HS-5 (cell line): ENCODE data around the gene TBC1D20.

Source experiments
- DNase-seq: peaks from one replicate; pipeline ENCODE4 v3.0.0-alpha.2; 2012; ENCODE audit warnings: low read depth

The TBC1D20 gene

DNA sequence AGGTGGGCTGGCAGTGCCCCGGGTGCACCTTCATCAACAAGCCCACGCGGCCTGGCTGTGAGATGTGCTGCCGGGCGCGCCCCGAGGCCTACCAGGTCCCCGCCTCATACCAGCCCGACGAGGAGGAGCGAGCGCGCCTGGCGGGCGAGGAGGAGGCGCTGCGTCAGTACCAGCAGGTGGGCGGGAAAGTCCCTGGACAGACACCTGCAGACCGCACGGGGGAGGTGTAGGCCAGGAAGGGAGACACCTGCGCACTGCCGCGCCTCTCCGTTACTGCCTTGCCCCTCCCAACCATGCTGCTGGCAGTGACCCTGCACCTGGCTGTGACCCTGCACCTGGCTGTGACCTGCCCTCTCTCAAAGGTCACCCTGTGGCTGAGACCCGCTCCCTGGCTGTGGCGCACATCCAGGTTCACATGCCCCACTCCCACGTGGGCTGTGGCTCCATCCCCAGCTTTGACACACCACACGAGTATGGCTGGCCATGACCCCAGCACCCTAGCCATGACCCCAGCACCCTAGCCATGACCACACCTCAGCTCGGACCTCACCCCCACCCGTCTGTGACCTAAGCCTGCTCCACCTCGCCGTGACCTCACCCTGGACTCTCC is 42.7 kb downstream of the TBC1D20 start:
- no peak for DNase-seq

GRCh38 chr20:418858-419365 is 43.4 kb downstream of the TBC1D20 start:
- no peak for DNase-seq

DNA sequence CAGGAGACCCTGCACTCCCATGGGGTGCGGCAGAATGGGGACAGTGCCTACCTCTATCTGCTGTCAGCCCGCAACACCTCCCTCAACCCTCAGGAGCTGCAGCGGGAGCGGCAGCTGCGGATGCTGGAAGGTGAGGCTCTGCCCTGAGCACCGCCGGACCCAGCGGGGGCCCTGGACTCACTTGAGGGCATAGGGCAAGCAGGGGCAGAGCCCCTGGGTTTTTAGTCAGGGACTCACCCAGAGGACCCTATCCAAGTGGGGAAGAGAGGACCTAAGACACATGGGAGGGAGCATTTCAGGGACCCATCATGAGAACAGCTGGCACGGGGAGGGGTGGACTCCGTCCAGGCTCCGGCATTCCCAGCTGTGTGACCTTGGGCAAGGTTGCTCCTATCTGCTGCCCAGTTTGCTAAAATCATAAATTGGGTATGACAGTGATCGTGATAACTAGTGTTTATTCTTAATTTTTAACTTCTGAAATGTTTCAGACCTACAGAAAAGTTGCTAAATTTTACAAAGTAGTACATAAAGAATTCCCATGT is 44.5 kb downstream of the TBC1D20 start:
- DNase-seq, result no peak

- no peak for DNase-seq
Observed at GRCh38 chr20:416950-417800, 45.2 kb downstream of the TBC1D20 start.

GRCh38 chr20:415820-416322 is 46.5 kb downstream of the TBC1D20 start:
- no peak for DNase-seq

DNA sequence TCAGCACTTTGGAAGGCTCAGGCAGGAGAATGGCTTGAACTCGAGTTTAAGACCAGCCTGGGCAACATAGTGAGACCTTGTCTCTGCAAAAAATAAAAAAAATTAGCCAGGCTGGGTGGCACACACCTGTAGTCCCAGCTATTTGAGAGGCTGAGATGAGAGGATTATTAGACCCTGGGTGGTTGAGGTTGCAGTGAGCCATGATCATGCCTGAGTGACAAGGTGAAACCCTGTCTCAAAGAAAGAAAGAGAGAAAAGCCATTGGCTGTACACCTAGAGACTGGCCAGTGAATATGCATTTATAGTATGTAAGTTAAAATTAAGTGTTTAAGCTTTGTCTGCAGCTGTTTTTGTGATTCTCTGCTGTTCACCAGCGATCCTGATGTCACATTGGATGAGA is 48.2 kb downstream of the TBC1D20 start:
- no peak for DNase-seq

- no peak for DNase-seq
Observed at GRCh38 chr20:412081-412480, 50.3 kb downstream of the TBC1D20 start.

GRCh38 chr20:409697-410559 is 52.4 kb downstream of the TBC1D20 start:
- DNase-seq, result no peak

DNA sequence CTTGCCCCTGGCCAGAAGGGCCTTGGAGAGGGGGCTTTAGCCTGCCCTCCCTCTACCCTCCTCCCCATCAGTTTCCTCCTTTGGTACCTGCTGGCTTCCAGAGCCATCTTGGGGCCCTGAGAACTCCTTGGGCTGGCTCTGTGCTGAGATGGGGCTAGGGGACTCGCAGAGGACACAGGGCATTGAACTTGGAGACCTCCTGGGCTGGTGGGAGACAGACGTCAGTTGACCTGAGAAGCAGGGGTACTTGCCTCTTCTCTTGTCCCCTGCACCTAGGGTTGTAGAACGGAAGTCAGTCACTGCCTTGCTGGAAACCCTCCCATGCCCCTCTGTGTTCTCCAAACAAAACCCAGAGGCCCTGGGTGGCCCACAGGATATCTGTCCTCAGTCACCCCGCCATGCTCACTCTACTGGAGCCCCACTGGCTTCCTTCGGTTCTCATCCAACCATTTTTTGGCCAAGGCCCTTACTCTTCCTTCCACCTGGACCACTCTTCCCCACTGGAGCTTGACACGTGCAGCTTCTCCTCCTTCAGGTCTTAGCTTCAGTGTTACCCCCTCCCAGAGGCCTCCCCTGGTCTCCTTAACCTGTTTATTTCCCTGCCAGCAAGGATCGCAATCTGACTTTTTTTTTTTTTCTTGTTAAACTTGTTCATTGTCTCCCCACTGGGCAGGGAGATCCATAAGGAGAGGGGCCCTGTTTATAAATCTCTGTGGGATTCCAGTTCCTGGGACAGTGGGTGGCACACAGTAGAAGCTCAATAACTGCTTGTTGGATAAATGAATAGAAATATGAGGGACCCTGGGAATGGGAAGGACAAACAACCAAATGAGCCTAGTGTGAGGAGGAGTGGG is 53.3 kb downstream of the TBC1D20 start:
- no peak for DNase-seq

- peak; percentile 54 for DNase-seq
Observed at GRCh38 chr20:407953-408842, 54.1 kb downstream of the TBC1D20 start, which contains the start of gene RBCK1. Gene RBCK1 (plus strand): TSS chr20:408299. CDS start chr20:408758, 459 bp downstream.

- DNase-seq, result peak; percentile 50
Observed at GRCh38 chr20:407133-407952, 55.0 kb downstream of the TBC1D20 start.

GRCh38 chr20:406200-407132 is 55.9 kb downstream of the TBC1D20 start:
- DNase-seq, result no peak

- no peak for DNase-seq
Observed at GRCh38 chr20:404088-404487, 58.2 kb downstream of the TBC1D20 start.

DNA sequence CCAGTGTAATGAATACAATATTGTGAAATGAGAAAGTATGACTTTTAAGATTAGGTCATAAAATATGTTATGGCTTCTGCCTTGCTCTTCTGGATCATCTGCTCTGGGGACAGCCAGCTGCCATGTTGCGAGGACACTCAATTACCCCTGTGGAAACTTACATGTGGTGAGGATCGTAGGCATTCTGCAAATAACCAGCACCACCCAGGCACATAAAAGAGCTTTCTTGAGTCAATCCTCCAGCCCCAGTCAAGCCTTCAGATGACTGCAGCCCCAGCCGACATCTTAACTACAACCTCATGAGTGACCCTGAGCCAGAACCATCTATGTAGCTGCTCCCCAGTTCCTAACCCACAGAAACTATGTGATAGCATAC is 58.8 kb downstream of the TBC1D20 start:
- DNase-seq, result no peak

GRCh38 chr20:402898-403581 is 59.3 kb downstream of the TBC1D20 start:
- DNase-seq, result no peak

- DNase-seq, result no peak
Observed at GRCh38 chr20:402496-402885, 59.8 kb downstream of the TBC1D20 start.
